Measurements from ENCODE around the gene DNTT. TPM values are rescaled to one million over a fixed set of nuclear protein-coding genes. Genes with fewer than 3 reads are reported as not detected.

DNTT gene
- total RNA-seq, 1 donor from 2014 or later, result not detected

DNA sequence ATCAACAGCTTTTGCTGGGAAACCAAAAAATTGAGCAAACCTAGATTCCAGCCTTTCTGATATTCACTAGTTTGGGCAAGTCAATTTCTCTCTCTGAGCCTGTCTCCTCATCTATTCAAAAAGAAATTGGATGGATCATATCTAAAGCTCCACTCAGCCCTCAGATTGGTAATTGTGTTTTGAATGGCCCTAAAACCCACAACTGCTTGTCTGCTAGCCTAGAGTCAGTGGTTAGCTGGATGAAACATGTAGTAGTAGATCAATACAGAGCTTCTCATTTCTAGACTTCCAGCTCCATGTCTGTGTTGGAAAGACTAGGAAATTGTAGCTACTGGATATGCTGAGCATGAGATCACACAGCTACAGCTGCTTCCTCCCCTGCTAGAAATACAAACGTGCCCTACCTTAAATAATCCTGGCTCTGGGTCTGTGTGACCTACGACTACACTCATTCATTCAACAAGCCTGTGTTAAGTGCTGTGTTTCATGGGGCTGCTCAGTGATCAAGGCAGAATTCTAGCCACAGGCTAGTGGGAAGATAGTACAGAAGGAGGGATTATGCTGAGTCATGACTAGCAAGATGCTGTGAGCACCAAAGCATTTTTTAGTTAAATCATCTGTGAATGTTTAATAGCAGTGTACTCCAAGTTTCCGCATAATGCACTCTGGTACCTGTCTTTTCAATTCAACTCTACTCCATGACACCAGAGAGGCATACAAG, 15.7 kb downstream of the DNTT start:
- TF ChIP-seq, protein P1, sequence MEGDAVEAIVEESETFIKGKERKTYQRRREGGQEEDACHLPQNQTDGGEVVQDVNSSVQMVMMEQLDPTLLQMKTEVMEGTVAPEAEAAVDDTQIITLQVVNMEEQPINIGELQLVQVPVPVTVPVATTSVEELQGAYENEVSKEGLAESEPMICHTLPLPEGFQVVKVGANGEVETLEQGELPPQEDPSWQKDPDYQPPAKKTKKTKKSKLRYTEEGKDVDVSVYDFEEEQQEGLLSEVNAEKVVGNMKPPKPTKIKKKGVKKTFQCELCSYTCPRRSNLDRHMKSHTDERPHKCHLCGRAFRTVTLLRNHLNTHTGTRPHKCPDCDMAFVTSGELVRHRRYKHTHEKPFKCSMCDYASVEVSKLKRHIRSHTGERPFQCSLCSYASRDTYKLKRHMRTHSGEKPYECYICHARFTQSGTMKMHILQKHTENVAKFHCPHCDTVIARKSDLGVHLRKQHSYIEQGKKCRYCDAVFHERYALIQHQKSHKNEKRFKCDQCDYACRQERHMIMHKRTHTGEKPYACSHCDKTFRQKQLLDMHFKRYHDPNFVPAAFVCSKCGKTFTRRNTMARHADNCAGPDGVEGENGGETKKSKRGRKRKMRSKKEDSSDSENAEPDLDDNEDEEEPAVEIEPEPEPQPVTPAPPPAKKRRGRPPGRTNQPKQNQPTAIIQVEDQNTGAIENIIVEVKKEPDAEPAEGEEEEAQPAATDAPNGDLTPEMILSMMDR (IDR thresholded peaks at IDR 0.05; ENCODE audit: unreplicated experiment), result no peak
- Mint-ChIP-seq H3K4me3 (ENCODE audit: low read depth) (no peak overlapping the region), H3K27ac (no peak overlapping the region), H3K36me3 (ENCODE audit: insufficient read depth) (no peaks in the 10 kb centered on the region), H3K9me3 (ENCODE audit: low read depth) (no peaks in the 10 kb centered on the region), H3K4me1 (ENCODE audit: low read depth) (peaks cover 7% of the 10 kb centered on the region), H3K27me3 (peaks cover 8% of the 10 kb centered on the region)
- DNase-seq (ENCODE audit: low spot score, unreplicated experiment), result no peak

DNA sequence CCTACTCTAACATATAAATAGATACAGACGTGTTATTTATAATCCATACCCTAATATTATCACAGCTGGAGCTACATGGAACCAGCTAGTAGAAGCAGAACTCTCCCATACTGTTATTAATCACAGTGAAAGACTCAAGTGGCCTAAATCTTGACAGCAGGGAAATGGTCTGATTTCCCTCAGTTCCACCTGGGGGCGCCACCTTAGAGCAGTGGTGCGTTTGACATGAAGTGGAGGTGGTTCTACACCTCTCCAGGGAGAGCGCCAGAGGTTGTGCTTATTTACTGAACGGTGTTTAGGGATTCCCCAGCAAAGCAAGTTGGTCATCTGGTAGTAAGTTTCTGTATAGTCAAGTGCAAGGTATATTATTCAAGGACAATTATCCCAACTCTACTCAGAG, 17.6 kb downstream of the DNTT start:
- Mint-ChIP-seq H3K9me3 (ENCODE audit: low read depth) (no peaks in the 10 kb centered on the region), H3K36me3 (ENCODE audit: insufficient read depth) (no peaks in the 10 kb centered on the region)

DNA sequence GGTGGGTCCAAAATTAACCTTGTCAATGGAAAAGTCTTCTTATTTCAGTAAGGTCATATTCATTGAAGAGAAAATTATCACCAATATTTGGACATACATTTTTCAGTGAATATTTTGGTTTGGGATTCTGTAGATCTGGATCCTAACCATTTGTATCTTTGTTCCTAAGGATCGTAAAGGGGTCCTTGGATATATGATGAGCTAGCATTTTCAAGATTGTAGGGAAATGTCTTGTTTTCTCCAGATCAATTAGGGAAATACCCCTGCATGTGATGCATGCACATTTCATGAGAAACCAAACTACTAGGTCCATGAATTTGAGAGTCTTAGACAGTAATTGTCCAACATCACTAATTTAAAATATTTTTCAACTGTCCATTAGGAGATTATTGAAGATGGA, 18.0 kb downstream of the DNTT start:
- no peak overlapping the region for H3K4me3 Mint-ChIP-seq (ENCODE audit: low read depth)
- no peaks in the 10 kb centered on the region for H3K9me3 Mint-ChIP-seq (ENCODE audit: low read depth)
- no peak for DNase-seq (ENCODE audit: low spot score, unreplicated experiment)
- H3K36me3 Mint-ChIP-seq (ENCODE audit: insufficient read depth), result no peaks in the 10 kb centered on the region
- peaks cover 23% of the 10 kb centered on the region for H3K27me3 Mint-ChIP-seq
- peaks cover 7% of the 10 kb centered on the region for H3K4me1 Mint-ChIP-seq (ENCODE audit: low read depth)
- H3K27ac Mint-ChIP-seq, result no peak overlapping the region
- TF ChIP-seq, protein P1 (IDR thresholded peaks at IDR 0.05; ENCODE audit: unreplicated experiment), result no peak

More for the DNA sequence above, 17.6 kb downstream of the DNTT start:
- Mint-ChIP-seq H3K27me3 (peaks cover 20% of the 10 kb centered on the region), H3K4me3 (ENCODE audit: low read depth) (no peak overlapping the region), H3K27ac (no peak overlapping the region), H3K4me1 (ENCODE audit: low read depth) (peaks cover 7% of the 10 kb centered on the region)
- no peak for DNase-seq (ENCODE audit: low spot score, unreplicated experiment)
- TF ChIP-seq, protein P1 (IDR thresholded peaks at IDR 0.05; ENCODE audit: unreplicated experiment), result no peak

DNA sequence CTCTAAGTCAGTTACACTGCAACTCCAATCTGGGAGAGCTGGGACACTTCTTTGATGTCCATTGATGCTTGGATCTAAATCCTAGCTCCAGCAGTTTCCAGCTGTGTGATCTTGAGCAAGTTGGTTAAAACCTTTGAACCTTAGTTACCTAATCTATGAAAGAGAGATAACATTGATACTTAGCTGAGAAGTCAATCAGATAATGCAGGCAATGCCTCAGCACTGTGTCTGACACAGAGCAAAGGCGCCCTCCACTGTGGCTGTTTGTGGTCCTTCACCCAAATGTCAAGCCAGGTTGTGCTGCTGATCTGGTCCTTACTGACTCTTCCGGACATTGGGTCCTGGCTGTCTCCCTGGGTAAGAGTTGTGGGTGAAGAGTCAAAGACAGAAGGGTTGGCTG, 20.2 kb downstream of the DNTT start:
- TF ChIP-seq, protein P1 (IDR thresholded peaks at IDR 0.05; ENCODE audit: unreplicated experiment), result no peak
- no peak overlapping the region for H3K27ac Mint-ChIP-seq
- H3K36me3 Mint-ChIP-seq (ENCODE audit: insufficient read depth), result no peaks in the 10 kb centered on the region
- H3K4me1 Mint-ChIP-seq (ENCODE audit: low read depth), result peaks cover 7% of the 10 kb centered on the region
- no peak overlapping the region for H3K4me3 Mint-ChIP-seq (ENCODE audit: low read depth)
- DNase-seq (ENCODE audit: low spot score, unreplicated experiment), result no peak
- H3K9me3 Mint-ChIP-seq (ENCODE audit: low read depth), result no peaks in the 10 kb centered on the region
- H3K27me3 Mint-ChIP-seq, result peaks cover 31% of the 10 kb centered on the region

DNA sequence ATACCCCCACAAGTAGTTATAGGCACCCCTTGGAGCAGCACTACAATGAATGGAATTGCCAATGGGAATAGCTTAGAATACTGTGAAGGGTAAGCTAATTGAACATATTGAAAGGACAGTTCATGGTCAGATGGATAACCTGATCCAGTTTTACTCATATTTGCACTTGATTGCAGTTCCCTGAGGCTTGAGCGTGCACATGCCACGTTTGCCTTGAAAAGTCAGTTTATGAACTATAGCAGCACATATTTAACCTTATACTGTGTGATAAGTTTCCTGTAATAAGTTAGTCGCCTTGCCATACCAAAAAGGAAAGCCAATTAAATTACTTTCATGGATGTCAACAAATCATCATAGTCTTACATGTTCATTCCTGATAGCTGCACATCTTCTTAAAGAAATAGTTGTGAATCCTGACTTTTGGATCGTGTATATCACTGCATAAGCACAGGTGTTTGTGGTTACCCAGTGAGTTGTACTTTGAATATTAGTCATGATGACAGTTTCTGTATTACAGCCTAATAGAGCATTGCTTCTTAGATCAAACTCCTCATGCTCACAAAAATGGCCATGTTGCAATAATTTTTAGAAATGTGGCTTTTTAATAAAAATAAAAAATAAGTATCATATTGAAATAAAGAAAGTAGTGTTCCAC, 21.6 kb downstream of the DNTT start:
- H3K36me3 Mint-ChIP-seq (ENCODE audit: insufficient read depth), result no peaks in the 10 kb centered on the region
- H3K4me1 Mint-ChIP-seq (ENCODE audit: low read depth), result peaks cover 7% of the 10 kb centered on the region
- H3K27me3 Mint-ChIP-seq, result peaks cover 31% of the 10 kb centered on the region
- TF ChIP-seq, protein P1 (IDR thresholded peaks at IDR 0.05; ENCODE audit: unreplicated experiment), result no peak
- H3K27ac Mint-ChIP-seq, result no peak overlapping the region
- DNase-seq (ENCODE audit: low spot score, unreplicated experiment), result no peak
- no peak overlapping the region for H3K4me3 Mint-ChIP-seq (ENCODE audit: low read depth)
- H3K9me3 Mint-ChIP-seq (ENCODE audit: low read depth), result no peaks in the 10 kb centered on the region
